SK-N-SH (cell line): ENCODE data around the gene FAM124A. TPM values are rescaled to one million over a fixed set of nuclear protein-coding genes. Genes with fewer than 3 reads are reported as not detected.
A peak's percentile ranks its signal among the peaks of the same experiment; 100 is the strongest.

Experiments used
- CTCF ChIA-PET: fragments of 300-600, 350-600 bp; formaldehyde crosslinking; extraction: SDS; loops from one replicate; lab custom pipeline; 2021; lab: Yijun Ruan, JAX
- POLR2A ChIA-PET: fragments of 350-600 bp; sonication (Branson Sonifier 250); formaldehyde crosslinking; extraction: SDS; loops from one replicate; lab custom pipeline; 2020; ENCODE audit warnings: antibody characterized with exemption, inconsistent platforms; lab: Yijun Ruan, JAX
- DNase-seq: peaks from one replicate; pipeline ENCODE4 v3.0.0; 2012
- H2AFZ ChIP-seq: fragments of 200-600 bp; sonication (generic); 2 replicates; pipeline ENCODE4 v1.8.1; 2016; ENCODE audit warnings: antibody characterized with exemption, mild to moderate bottlenecking, low read depth
- H3F3A ChIP-seq: fragments of 200-600 bp; sonication (generic); replicated peaks from 2 replicates; pipeline ENCODE3; 2016; ENCODE audit warnings: antibody characterized with exemption, mild to moderate bottlenecking; ENCODE audit not compliant: insufficient read depth
- H3K27ac ChIP-seq, 2 experiments: fragments of 200-500 bp in 1 of 2; fragments of 200-600 bp in 1 of 2; sonication (Bioruptor generic) in 1 of 2; sonication (generic), shearing (Covaris generic) in 1 of 2; 2 replicates each; pipeline versions ENCODE4 v1.5.1 to v1.6.1; 2014 to 2016; ENCODE audit warnings: low read depth in 2 of 2, inconsistent platforms in 1 of 2, low read length in 1 of 2, mild to moderate bottlenecking in 1 of 2, mixed read lengths in 1 of 2
- H3K27me3 ChIP-seq: fragments of 200-600 bp; sonication (generic), shearing (Covaris generic); 2 replicates; pipeline ENCODE4 v1.6.1; 2016; ENCODE audit warnings: mixed run types; ENCODE audit not compliant: insufficient read depth
- H3K36me3 ChIP-seq, 2 experiments: fragments of 200-500 bp in 1 of 2; fragments of 200-600 bp in 1 of 2; sonication (Bioruptor generic) in 1 of 2; sonication (generic) in 1 of 2; replicated peaks in 1 of 2; 2 replicates each; pipeline versions ENCODE3 to v1.5.1; 2014 to 2016; ENCODE audit warnings: low read length in 1 of 2, mild to moderate bottlenecking in 1 of 2; ENCODE audit not compliant: insufficient read depth in 2 of 2, control insufficient read depth in 1 of 2
- H3K4me1 ChIP-seq, 2 experiments: fragments of 200-500 bp in 1 of 2; fragments of 200-600 bp in 1 of 2; sonication (Bioruptor generic) in 1 of 2; sonication (generic), shearing (Covaris generic) in 1 of 2; 2 replicates each; pipeline versions ENCODE4 v1.5.1 to v1.6.1; 2014 to 2016; ENCODE audit warnings: low read depth in 1 of 2, low read length in 1 of 2, mixed run types in 1 of 2; ENCODE audit not compliant: insufficient read depth in 2 of 2, control insufficient read depth in 1 of 2
- H3K4me2 ChIP-seq: fragments of 200-600 bp; sonication (generic), shearing (Covaris generic); 2 replicates; pipeline ENCODE4 v1.6.1; 2017; ENCODE audit warnings: mixed run types
- H3K4me3 ChIP-seq, 2 experiments: fragments of 200-500 bp in 1 of 2; fragments of 200-600 bp in 1 of 2; sonication (Bioruptor generic) in 1 of 2; sonication (generic), shearing (Covaris generic) in 1 of 2; 2 replicates each; pipeline versions ENCODE4 v1.5.1 to v1.8.1; 2014 to 2016; ENCODE audit warnings: low read depth in 2 of 2, inconsistent platforms in 1 of 2, low read length in 1 of 2, mild to moderate bottlenecking in 1 of 2, mixed read lengths in 1 of 2, moderate library complexity in 1 of 2
- H3K79me2 ChIP-seq: fragments of 200-600 bp; sonication (generic); 2 replicates; pipeline ENCODE4 v1.8.1; 2017; ENCODE audit warnings: mild to moderate bottlenecking; ENCODE audit not compliant: insufficient read depth
- H3K9ac ChIP-seq: fragments of 200-600 bp; sonication (generic); 2 replicates; pipeline ENCODE4 v1.6.1; 2017; ENCODE audit warnings: mixed run types
- H3K9me2 ChIP-seq: fragments of 200-600 bp; sonication (generic); 2 replicates; pipeline ENCODE4 v1.6.1; 2017; ENCODE audit warnings: mixed run types
- H3K9me3 ChIP-seq: fragments of 200-600 bp; sonication (generic); 2 replicates; pipeline ENCODE4 v1.6.1; 2017; ENCODE audit warnings: mixed run types, mild to moderate bottlenecking, moderate library complexity
- H4K20me1 ChIP-seq: fragments of 200-600 bp; sonication (generic); 2 replicates; pipeline ENCODE4 v1.6.1; 2017; ENCODE audit warnings: mild to moderate bottlenecking, mixed run types; ENCODE audit not compliant: insufficient read depth
- CHD2 ChIP-seq: fragments of 150-350 bp; IDR thresholded peaks from 2 replicates; pipeline ENCODE4 v1.6.1; 2018; ENCODE audit warnings: low read length; ENCODE audit not compliant: partially characterized antibody
- CTCF ChIP-seq: fragments of 200-600 bp; sonication (generic); IDR thresholded peaks from 2 replicates; pipeline ENCODE4 v1.6.1; 2017; ENCODE audit warnings: antibody characterized with exemption, mild to moderate bottlenecking, moderate library complexity
- FOXJ3 ChIP-seq: sonication (generic); formaldehyde crosslinking; IDR thresholded peaks from 2 replicates; pipeline ENCODE4 v1.5.1; 2020; ENCODE audit warnings: mild to moderate bottlenecking, missing genetic modification reagents
- FOXM1 ChIP-seq: IDR thresholded peaks from 2 replicates; pipeline ENCODE4 v1.4.0; 2012; ENCODE audit warnings: low read depth, mild to moderate bottlenecking
- GABPA ChIP-seq: IDR thresholded peaks from 2 replicates; pipeline ENCODE4 v1.4.0; 2012; ENCODE audit warnings: low read depth, mild to moderate bottlenecking
- JUND ChIP-seq: IDR thresholded peaks from 2 replicates; pipeline ENCODE4 v1.4.0; 2012
- MEF2A ChIP-seq: IDR thresholded peaks from 2 replicates; pipeline ENCODE4 v1.4.0; 2012; ENCODE audit warnings: low read depth, borderline replicate concordance
- NFIC ChIP-seq: IDR thresholded peaks from 2 replicates; pipeline ENCODE4 v1.4.0; 2012; ENCODE audit warnings: borderline replicate concordance
- PBX3 ChIP-seq: IDR thresholded peaks from 2 replicates; pipeline ENCODE4; 2012
- RAD21 ChIP-seq: IDR thresholded peaks from 2 replicates; pipeline ENCODE4 v1.6.1; 2012; ENCODE audit warnings: mild to moderate bottlenecking, low read length
- RCOR1 ChIP-seq: fragments of 150-350 bp; IDR thresholded peaks from 2 replicates; pipeline ENCODE4 v1.6.1; 2017; ENCODE audit warnings: antibody characterized with exemption, low read length
- SMC3 ChIP-seq: IDR thresholded peaks from 2 replicates; pipeline ENCODE4 v1.6.1; 2012; ENCODE audit warnings: low read depth, low read length, improper control_type of control experiment
- TAF1 ChIP-seq: IDR thresholded peaks from 2 replicates; pipeline ENCODE4 v1.6.1; 2012; ENCODE audit warnings: low read depth, mild to moderate bottlenecking, low read length, moderate library complexity, borderline replicate concordance
- TCF12 ChIP-seq: IDR thresholded peaks from 2 replicates; pipeline ENCODE4 v1.4.0; 2012
- TEAD4 ChIP-seq: IDR thresholded peaks from 2 replicates; pipeline ENCODE4 v1.4.0; 2012; ENCODE audit warnings: mild to moderate bottlenecking, borderline replicate concordance; ENCODE audit not compliant: insufficient read depth
- USF1 ChIP-seq: IDR thresholded peaks from 2 replicates; pipeline ENCODE4 v1.4.0; 2012; ENCODE audit warnings: low read depth, borderline replicate concordance
- USF2 ChIP-seq: fragments of 150-350 bp; IDR thresholded peaks from 2 replicates; pipeline ENCODE4 v1.6.1; 2017; ENCODE audit warnings: antibody characterized with exemption, low read length, low read depth, borderline replicate concordance
- ZBTB33 ChIP-seq: IDR thresholded peaks from 2 replicates; pipeline ENCODE4 v1.4.0; 2012; ENCODE audit warnings: low read depth, borderline replicate concordance
- WGBS: methylation state at CpG from one replicate; pipeline ENCODE4 v1.1.6; 2017; ENCODE audit warnings: low lambda C conversion rate; 5-methylcytosine and 5-hydroxymethylcytosine counted together
- polyA plus RNA-seq, 3 experiments: library from polyadenylated mRNA; depleted of rRNA; stranded (reverse); fragments of >200 nt; gene quantifications; 2 replicates each; pipeline ENCODE4 v1.2.3, GENCODE V29; 2012

FAM124A gene
- polyA plus RNA-seq, 1 of the 3 experiments (the other 2 are of a cell fraction), result 1.5 TPM

GRCh38 chr13:51262501-51263211 lies 40.5 kb downstream of the FAM124A start:
- no peaks in the 10 kb centered on the region for H3K27me3 ChIP-seq
- H2AFZ ChIP-seq, result no peak overlapping the region
- CTCF ChIA-PET, result interaction anchor here (1.3 to 2.0 kb wide), 4 partner anchors 11 to 37 kb away, joined by 4 to 13 read pairs (median 4); no protein-coding TSS in a partner anchor
- WGBS, result 85% methylated on average over 5 of the region's 8 CpGs
- POLR2A ChIA-PET, result no interaction called here
- no peak overlapping the region for H3K9ac ChIP-seq
- H3K36me3 ChIP-seq, result no peaks in the 10 kb centered on the region
- no peak overlapping the region for H3K4me3 ChIP-seq
- no peaks in the 10 kb centered on the region for H3F3A ChIP-seq
- H3K9me2 ChIP-seq, result no peaks in the 10 kb centered on the region
- DNase-seq, result no peak
- TF ChIP-seq USF1 (no peak), USF2 (no peak), SMC3 (0 out of 2 replicates have a peak, but pooled peaks have one; percentile 4)
- no peaks in the 10 kb centered on the region for H3K79me2 ChIP-seq
- H3K9me3 ChIP-seq, result no peaks in the 10 kb centered on the region
- H3K4me2 ChIP-seq, result no peak overlapping the region
- no peak overlapping the region for H3K27ac ChIP-seq
- no peaks in the 10 kb centered on the region for H4K20me1 ChIP-seq
- H3K4me1 ChIP-seq, result peaks cover 0 to 18% of the 10 kb centered on the region in 2 experiments; a peak in 1 of 4 replicates

GRCh38 chr13:51266642-51267041 lies 44.4 kb downstream of the FAM124A start:
- Histone ChIP-seq H3K36me3 (no peaks in the 10 kb centered on the region), H3K9me3 (no peaks in the 10 kb centered on the region), H3K9ac (no peak overlapping the region), H3K79me2 (no peaks in the 10 kb centered on the region), H4K20me1 (no peaks in the 10 kb centered on the region), H3K27ac (no peak overlapping the region), H3K4me2 (no peak overlapping the region), H3K4me3 (no peak overlapping the region), H3F3A (no peaks in the 10 kb centered on the region), H2AFZ (no peak overlapping the region), H3K9me2 (no peaks in the 10 kb centered on the region), H3K27me3 (no peaks in the 10 kb centered on the region), H3K4me1 (peaks cover 0 to 5% of the 10 kb centered on the region in 2 experiments; a peak in 2 of 4 replicates)
- DNase-seq, result no peak
- ChIA-PET POLR2A (no interaction called here), CTCF (interaction anchor here (1.2 to 3.3 kb wide), 3 partner anchors 20 to 141 kb away, joined by 3 to 32 read pairs (median 21); no protein-coding TSS in a partner anchor)
- 100% methylated on average over 1 of the region's 1 CpG for WGBS
- TF ChIP-seq MEF2A (no peak), GABPA (no peak), FOXM1 (no peak), CHD2 (no peak), FOXJ3 (CRISPR knock-in tag) (no peak), TEAD4 (no peak), USF2 (no peak), RAD21 (no peak), USF1 (no peak), JUND (no peak), TCF12 (no peak), CTCF (no peak), RCOR1 (no peak), PBX3 (no peak), ZBTB33 (no peak), TAF1 (no peak), NFIC (no peak)
